T-helper 9 cell (primary cell): Measurements from ENCODE around the gene MYH14.

ENCODE experiments used
- DNase-seq: peaks from one replicate; pipeline ENCODE4 v3.0.0-alpha.2; 2020

MYH14 gene

GRCh38 chr19:50264483-50265186 lies 61.2 kb downstream of the MYH14 start:
- no peak for DNase-seq

DNA sequence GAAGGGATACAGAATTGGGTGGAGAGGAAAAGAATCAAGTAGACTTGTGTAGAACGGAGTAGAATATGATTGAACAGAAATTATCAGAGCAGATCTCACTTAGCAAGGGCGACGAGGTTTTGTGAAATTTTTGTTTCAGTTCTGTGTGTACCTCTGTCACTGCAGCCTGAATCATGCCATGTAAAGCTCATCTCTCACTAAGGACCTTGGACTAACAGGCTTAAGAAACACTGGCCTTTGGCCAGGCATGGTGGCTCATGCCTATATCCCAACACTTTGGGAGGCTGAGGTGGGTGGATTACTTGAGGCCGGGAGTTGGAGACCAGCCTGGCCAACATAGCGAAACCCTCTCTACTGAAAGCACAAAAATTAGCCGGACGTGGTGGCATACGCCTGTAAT lies 62.6 kb downstream of the MYH14 start:
- DNase-seq: no peak

DNA sequence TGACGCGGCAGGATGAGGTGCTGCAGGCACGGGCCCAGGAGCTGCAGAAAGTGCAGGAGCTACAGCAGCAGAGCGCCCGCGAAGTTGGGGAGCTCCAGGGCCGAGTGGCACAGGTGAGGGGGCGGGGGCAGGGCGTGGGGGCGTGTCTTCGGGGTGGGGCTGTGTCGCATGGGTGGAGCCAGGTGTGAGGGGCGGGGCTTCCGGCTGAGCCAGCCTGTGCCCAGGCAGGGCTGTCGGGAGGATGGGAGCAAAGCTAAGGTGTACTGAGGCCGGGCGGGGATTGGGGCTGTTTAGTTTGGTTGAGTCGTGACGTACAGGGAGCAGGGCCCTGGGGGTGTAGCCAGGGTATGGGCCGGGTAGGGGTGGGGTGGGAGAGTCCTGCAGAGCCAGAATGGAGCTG lies 63.5 kb downstream of the MYH14 start:
- no peak for DNase-seq

DNA sequence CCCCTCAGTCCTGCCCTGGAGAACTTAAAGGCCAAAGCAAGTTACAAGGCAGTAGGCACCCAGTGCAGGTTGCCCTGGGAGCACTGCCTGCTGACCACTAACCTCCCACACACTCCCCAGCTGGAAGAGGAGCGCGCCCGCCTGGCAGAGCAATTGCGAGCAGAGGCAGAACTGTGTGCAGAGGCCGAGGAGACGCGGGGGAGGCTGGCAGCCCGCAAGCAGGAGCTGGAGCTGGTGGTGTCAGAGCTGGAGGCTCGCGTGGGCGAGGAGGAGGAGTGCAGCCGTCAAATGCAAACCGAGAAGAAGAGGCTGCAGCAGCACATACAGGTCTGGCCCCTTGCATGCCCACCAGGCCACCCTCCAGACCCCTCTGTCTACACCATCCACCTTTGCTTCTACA lies 64.6 kb downstream of the MYH14 start:
- DNase-seq: no peak

GRCh38 chr19:50268501-50268900 lies 65.1 kb downstream of the MYH14 start:
- DNase-seq: no peak

DNA sequence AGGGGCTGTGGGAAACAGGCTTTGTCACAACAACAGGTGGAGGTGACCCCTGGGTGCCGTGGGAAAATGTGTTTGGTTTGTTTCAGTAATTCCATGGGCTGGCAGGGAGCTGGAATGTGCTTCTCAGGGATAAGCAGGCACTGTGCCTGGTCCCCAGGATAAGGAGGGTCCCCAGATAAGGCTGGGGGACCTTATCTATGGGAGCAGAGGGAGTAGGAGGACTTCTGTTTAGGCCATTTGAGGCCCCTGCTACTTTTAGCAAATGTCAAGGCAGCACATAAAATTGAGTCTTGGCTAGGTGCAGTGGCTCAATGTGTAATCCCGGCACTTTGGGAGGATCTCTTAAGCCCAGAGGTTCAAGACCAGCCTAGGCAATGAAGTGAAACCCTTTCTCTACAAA lies 66.2 kb downstream of the MYH14 start:
- DNase-seq: no peak

GRCh38 chr19:50272263-50272897 lies 69.0 kb downstream of the MYH14 start:
- no peak for DNase-seq

DNA sequence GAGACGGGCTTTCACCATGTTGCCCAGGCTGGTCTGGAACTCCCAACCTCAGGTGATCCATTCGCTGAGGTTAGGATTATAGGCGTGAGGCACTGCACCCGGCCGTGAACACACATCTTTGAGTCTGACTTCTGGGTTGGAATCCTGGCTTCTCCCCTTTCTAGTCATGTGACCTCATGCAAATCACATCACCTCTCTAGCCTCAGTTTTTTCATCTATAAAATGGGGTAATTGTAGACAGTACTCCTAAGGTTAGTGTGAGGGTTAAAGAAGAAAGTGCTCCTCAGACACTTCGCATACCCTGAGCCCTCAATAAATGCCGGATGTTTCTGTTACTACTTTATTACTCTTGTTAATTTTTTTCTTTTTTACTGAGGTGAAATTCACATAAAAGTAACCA lies 70.4 kb downstream of the MYH14 start:
- DNase-seq: no peak

GRCh38 chr19:50275577-50276368 lies 72.4 kb downstream of the MYH14 start:
- DNase-seq: no peak

GRCh38 chr19:50276370-50277063 lies 73.1 kb downstream of the MYH14 start:
- DNase-seq: no peak

DNA sequence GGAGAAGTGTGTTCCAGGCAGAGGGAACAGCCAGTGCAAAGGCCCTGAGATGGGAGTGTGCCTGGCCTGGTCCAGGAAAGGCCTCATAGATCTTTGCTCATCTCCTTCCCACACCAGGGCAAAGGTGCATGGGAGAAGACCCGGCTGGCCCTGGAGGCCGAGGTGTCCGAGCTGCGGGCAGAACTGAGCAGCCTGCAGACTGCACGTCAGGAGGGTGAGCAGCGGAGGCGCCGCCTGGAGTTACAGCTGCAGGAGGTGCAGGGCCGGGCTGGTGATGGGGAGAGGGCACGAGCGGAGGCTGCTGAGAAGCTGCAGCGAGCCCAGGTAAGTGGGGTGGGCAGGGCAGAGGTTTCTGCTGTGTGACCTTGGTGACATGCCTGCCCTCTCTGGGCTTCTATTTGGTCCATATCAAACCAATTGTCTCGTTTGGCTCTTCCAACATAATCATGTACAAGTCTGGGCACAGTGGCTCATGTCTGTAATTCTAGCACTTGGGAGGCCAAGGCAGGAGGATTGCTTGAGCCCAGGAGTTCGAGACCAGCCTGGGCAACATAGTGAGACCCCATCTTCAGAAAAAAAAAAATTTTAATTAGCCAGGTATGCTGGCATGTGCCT lies 74.7 kb downstream of the MYH14 start:
- no peak for DNase-seq

DNA sequence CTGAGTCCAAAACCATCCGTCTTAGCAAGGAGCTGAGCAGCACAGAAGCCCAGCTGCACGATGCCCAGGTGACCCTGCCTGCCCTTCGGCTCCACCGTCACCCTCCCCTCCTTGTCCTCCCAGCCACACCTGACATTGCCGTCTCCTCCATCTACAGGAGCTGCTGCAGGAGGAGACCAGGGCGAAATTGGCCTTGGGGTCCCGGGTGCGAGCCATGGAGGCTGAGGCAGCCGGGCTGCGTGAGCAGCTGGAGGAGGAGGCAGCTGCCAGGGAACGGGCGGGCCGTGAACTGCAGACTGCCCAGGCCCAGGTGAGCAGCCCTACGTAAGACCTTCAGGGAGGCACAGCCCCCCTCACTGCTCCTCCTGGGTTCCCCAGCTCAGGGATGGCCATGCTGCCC lies 76.7 kb downstream of the MYH14 start:
- DNase-seq: no peak

DNA sequence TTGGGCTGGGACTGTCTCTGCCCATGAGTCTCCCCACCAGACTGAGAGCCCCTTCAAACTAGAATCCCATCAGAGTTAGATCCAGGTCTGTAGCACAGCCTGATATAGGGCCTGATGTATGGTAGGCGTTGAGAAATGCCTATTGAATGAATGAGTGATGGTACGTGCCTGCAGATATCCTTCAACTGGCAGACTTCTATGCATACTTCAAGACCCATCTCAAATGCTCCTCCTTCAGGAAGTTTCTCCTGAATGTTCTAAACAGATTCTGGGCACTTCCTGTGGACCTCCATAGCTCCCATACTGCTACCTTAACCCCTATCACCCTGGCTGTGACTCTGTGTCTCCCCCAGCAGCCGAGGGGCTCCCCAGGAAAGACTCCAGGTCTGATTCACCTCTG lies 77.6 kb downstream of the MYH14 start:
- DNase-seq: no peak

GRCh38 chr19:50281491-50281890 lies 78.1 kb downstream of the MYH14 start:
- no peak for DNase-seq

DNA sequence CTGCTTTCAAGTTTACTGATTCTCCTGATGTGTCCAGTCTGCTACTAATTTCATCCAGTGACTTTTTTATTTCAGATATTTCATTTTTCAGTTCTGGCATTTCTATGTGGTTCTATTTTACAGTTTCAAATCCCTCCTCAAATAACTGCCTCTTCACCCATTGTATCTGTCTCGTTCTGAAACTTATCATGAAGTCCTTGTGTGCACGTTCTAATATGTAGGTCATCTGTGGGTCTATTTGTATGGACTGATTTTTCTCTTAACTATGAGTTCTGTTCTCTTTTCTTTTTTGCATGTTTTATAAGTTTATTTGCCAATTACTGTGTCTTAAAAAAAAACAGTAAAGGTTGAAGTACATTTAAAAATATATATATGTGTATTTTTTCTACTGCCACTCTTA lies 82.4 kb downstream of the MYH14 start:
- DNase-seq: no peak

- DNase-seq: no peak
Observed at GRCh38 chr19:50286443-50286842, 83.0 kb downstream of the MYH14 start.

- DNase-seq: no peak
Observed at GRCh38 chr19:50287331-50287730, 83.9 kb downstream of the MYH14 start.

- DNase-seq: no peak
Observed at GRCh38 chr19:50288954-50289353, 85.5 kb downstream of the MYH14 start.

- DNase-seq: no peak
Observed at GRCh38 chr19:50290011-50290410, 86.6 kb downstream of the MYH14 start.

DNA sequence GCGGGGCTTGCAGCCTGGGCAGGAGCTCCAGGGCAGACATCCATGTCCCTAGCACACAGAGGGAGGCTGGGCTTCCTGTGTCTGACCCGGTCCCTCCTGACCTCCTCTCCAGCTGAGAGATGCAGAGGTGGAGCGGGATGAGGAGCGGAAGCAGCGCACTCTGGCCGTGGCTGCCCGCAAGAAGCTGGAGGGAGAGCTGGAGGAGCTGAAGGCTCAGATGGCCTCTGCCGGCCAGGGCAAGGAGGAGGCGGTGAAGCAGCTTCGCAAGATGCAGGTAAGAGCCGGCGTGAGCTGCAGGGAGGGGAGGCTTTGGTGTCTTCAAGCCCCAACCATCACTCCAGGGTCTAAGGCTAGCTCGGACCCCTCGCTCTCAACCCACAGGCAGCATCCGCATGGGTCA lies 87.4 kb downstream of the MYH14 start:
- no peak for DNase-seq

GRCh38 chr19:50292216-50292827 lies 88.9 kb downstream of the MYH14 start:
- no peak for DNase-seq

- DNase-seq: no peak
Observed at GRCh38 chr19:50293263-50294004, 90.0 kb downstream of the MYH14 start.
